NCI-H187 treated with DMSO at 0.1 percent for 48 hours (cell line): Measurements from ENCODE around the gene CLDN5.
"Not testable (repeated sequence)": the region's sequence is repeated elsewhere in the genome, so short reads cannot be mapped to it uniquely, and the experiment has no call there.

Experiments used
- DNase-seq: peaks from one replicate; lab custom pipeline; 2025; lab: John Stamatoyannopoulos, UW

The CLDN5 gene

GRCh38 chr22:19548427-19548826 lies 24.2 kb upstream of the CLDN5 start:
- DNase-seq = not testable (repeated sequence)

- DNase-seq = no peak
These were observed 23.4 kb upstream of the CLDN5 start for GRCh38 chr22:19547620-19548019.

- no peak for DNase-seq
These were observed 22.5 kb upstream of the CLDN5 start for GRCh38 chr22:19546680-19547079.

GRCh38 chr22:19545935-19546207 lies 21.7 kb upstream of the CLDN5 start:
- DNase-seq = no peak

- no peak for DNase-seq
These were observed 19.9 kb upstream of the CLDN5 start for GRCh38 chr22:19543970-19544708.

- DNase-seq = no peak
These were observed 16.2 kb upstream of the CLDN5 start for GRCh38 chr22:19540394-19540793.

- no peak for DNase-seq
These were observed 13.8 kb upstream of the CLDN5 start for GRCh38 chr22:19537941-19538488.

- DNase-seq = no peak
These were observed 12.4 kb upstream of the CLDN5 start for GRCh38 chr22:19536564-19536963.

- DNase-seq = no peak
These were observed 10.8 kb upstream of the CLDN5 start for GRCh38 chr22:19535001-19535400.

GRCh38 chr22:19533857-19534256 lies 9.6 kb upstream of the CLDN5 start:
- no peak for DNase-seq

GRCh38 chr22:19533049-19533626 lies 8.9 kb upstream of the CLDN5 start:
- DNase-seq = no peak

- DNase-seq = not testable (repeated sequence)
These were observed 7.1 kb upstream of the CLDN5 start for GRCh38 chr22:19531327-19531726.

- DNase-seq = no peak
These were observed 6.5 kb upstream of the CLDN5 start for GRCh38 chr22:19530751-19531150.

- no peak for DNase-seq
These were observed 5.6 kb upstream of the CLDN5 start for GRCh38 chr22:19529811-19530210.

- DNase-seq = no peak
These were observed 3.7 kb upstream of the CLDN5 start for GRCh38 chr22:19527861-19528417.

GRCh38 chr22:19527321-19527721 lies 3.1 kb upstream of the CLDN5 start:
- DNase-seq = no peak

- DNase-seq = no peak
These were observed 2.5 kb upstream of the CLDN5 start for GRCh38 chr22:19526702-19527111.

GRCh38 chr22:19526076-19526701 lies 2.0 kb upstream of the CLDN5 start:
- no peak for DNase-seq

- no peak for DNase-seq
These were observed 1.5 kb upstream of the CLDN5 start for GRCh38 chr22:19525666-19526065.

GRCh38 chr22:19525116-19525660 lies 978 bp upstream of the CLDN5 start:
- DNase-seq = no peak

- no peak for DNase-seq
These were observed 705 bp downstream of the CLDN5 start for GRCh38 chr22:19523240-19524169.

- DNase-seq = no peak
These were observed 1.4 kb downstream of the CLDN5 start for GRCh38 chr22:19522881-19523239.
